GM20000 (cell line): Measurements from ENCODE around the gene PPDPF.

Experiments used
- DNase-seq: peaks from one replicate; pipeline ENCODE4 v3.0.0; 2012; ENCODE audit warnings: low spot score
- TF ChIP-seq, protein P1 (sequence below): IDR thresholded peaks from 2 replicates; pipeline ENCODE4 v1.5.1; 2012; ENCODE audit warnings: mild to moderate bottlenecking, control low read depth; ENCODE audit errors: extremely low read depth, missing control alignments

The PPDPF gene

DNA sequence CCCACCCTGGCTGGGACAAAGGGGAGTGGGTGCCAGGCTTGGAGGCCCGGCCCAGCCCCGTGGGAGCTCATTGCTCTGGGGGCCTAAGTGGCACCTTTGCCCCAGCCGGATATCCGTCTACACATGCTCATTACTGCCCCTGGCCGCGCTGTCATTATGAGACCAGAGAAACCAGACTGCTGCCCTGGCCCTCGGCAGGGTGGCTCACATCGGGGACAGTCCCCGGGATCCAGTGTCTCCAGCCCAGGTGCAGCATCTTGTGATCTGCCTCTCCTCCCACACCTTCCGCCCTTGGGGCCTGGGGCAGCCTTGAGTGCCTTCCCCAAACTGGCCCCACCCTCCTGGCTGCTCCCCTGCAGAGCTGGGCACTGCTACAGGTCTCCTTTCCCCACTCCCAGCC, 22.1 kb downstream of the PPDPF start:
- peak; percentile 89 for DNase-seq
- TF ChIP-seq, protein P1, sequence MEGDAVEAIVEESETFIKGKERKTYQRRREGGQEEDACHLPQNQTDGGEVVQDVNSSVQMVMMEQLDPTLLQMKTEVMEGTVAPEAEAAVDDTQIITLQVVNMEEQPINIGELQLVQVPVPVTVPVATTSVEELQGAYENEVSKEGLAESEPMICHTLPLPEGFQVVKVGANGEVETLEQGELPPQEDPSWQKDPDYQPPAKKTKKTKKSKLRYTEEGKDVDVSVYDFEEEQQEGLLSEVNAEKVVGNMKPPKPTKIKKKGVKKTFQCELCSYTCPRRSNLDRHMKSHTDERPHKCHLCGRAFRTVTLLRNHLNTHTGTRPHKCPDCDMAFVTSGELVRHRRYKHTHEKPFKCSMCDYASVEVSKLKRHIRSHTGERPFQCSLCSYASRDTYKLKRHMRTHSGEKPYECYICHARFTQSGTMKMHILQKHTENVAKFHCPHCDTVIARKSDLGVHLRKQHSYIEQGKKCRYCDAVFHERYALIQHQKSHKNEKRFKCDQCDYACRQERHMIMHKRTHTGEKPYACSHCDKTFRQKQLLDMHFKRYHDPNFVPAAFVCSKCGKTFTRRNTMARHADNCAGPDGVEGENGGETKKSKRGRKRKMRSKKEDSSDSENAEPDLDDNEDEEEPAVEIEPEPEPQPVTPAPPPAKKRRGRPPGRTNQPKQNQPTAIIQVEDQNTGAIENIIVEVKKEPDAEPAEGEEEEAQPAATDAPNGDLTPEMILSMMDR, result no peak

DNA sequence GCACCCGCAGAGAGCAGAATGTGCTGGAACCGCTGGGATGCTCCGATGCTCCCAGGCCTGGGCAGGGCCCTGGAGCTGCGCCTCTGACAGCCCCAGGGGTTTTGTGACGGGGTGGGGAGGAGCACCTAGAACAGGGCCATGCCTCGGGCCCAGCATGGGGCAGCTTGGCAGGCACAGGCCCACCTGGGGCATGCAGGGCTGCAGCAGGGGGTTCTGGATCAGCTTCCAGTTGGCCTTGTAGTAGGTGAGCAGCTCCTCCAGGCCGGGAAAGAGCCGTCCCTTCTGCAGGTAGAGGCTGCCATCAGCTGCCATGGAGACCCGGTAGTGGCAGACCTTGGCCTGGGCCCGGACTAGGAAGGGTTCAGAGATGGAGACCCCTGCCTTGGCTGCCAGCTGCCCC, 22.6 kb downstream of the PPDPF start:
- TF ChIP-seq, protein P1, result no peak
- no peak for DNase-seq

DNA sequence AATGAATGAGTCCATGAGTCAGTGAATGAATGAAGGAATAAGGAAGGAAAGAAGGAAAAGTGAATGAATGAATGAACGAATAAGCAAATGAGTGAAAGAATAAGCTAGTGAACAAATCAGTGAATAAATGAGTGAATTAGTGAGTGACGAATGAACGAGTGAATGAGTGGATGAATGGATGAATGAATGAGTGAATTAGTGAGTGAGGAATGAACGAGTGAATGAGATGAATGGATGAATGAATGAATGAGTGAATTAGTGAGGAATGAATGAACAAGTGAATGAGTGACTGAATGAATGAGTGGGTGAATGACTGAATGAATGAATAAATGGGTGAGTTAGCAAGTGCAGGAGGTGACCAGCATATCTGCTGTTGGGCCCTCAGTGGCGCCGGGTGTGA, 23.2 kb downstream of the PPDPF start:
- TF ChIP-seq, protein P1, result no peak
- DNase-seq, result no peak

DNA sequence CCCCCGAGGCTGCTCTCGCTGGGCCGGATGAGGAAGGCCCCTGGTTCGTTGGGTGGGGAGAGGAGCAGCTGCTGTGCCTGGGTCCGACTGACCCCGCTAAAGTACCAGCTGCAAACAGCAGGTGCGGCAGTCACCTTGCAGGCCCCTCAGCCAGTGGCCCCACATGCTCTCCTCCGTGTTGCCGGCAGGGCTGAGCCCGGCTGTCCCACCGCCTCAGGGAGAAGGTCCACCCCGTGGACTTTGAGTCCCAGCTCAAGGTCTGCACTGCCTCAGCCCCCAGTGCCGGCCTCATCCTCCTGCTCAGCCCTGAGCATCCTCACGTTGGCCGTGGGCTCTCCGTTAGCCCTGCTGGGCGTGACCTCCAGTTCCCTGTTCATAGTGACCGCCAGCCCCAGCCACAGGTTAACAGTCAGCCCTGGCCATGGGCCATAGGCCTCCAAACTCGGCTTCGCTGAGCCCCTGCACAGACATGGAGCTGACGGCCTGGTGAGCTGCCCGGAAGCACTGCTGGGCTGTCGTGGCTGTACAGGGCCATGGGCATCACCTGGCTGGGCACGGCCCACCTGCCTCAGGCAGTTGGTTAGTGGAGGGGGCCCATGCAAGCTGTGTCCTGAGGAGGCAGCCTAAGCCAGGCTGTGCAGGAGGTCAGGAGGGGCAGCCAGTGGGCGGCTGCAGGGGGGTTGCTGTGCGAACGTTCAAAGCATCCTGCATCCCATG, 23.8 kb downstream of the PPDPF start:
- TF ChIP-seq, protein P1, result no peak
- no peak for DNase-seq

DNA sequence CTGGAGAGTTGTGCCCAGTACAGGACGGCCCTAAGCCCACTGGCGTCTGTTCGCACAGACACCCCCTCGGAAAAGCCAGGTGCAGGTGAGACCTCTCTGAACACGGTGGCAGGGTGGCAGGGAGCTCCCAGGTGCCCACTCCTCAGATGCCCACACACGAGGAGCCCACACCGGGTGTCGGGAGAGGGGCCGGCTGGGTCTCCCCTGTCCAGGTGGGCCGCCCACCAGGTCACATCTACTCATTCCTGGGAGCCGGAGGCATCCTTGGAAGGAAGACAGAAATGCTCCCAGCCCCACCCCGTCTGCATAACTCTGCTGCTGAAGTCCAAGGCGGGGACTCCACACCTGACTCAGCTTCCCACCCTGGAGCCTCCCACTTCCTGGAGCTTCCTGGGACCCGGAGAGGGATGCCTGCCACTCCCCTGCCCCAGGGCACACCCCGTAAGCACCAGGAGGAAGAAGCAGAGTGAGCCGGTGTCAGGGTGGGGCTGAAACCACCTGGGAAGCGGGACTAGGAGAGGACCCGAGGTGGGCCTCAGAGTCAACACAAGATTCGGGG, 24.5 kb downstream of the PPDPF start:
- DNase-seq, result no peak
- TF ChIP-seq, protein P1, result no peak

DNA sequence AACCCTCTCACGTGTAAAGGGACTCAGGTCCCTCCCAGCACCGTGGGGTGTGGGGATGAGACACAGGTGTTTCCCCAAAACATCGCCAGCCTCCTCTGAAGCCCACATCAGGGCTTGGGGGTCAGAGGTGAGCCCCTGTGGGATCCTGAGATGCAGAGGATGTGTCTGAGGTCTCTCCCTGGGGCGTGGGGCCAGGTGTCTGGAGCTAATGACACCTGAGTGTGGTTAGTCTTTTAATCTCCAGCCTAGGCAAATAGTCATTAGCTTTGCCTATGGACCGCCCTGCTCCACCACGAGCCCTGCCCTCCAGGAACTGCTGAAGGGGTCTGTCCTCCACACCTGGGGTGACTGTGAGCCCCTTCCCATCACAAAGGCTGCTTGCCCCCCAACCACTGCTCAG, 25.2 kb downstream of the PPDPF start:
- no peak for DNase-seq
- TF ChIP-seq, protein P1, result no peak

DNA sequence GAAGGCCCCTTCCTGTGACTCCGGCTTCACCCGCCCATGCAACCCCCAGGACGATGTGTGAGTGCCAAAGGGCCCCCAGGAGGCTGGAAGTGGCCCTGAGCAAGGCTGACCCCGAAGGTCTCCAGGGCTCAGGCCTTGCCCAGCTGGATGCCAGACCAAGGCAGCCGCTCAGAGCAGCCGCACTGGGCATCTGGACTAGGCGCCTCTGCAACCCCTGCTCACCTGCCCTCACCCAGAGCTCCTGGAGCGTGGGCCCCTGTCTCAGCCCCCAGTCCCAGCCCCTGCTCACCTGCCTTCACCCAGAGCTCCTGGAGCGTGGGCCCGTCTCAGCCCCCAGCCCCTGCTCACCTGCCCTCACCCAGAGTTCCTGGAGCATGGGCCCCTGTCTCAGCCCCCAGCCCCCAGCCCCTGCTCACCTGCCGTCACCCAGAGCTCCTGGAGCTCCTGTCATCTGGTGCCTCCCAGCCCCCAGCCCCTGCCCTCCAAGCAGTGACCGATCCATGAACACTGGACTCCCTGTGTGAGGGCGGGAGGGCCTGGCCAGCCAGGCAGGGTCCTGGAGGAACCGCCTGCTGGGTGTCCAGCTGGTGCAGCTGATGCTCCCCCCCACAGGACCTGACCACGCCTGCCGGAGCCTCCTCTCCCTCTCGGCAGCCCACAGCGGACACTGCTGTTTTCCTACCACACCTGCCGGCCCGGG, 25.8 kb downstream of the PPDPF start:
- TF ChIP-seq, protein P1, result no peak
- no peak for DNase-seq
